Endodermal cell (in vitro differentiated cells): Measurements from ENCODE around the gene ARSJ. TPM values are rescaled to one million over a fixed set of nuclear protein-coding genes. Genes with fewer than 3 reads are reported as not detected.

Experiments
- DNase-seq: peaks from one replicate; pipeline ENCODE4 v3.0.0-alpha.2; 2017
- H3K27ac ChIP-seq: 2 replicates; pipeline ENCODE4 v1.5.1; 2013; ENCODE audit warnings: mild to moderate bottlenecking, low read depth, low read length, moderate library complexity
- H3K27me3 ChIP-seq: 2 replicates; pipeline ENCODE4 v1.6.1; 2013; ENCODE audit warnings: mild to moderate bottlenecking, low read length, moderate library complexity; ENCODE audit not compliant: insufficient read depth, control insufficient read depth, poor library complexity, severe bottlenecking
- H3K36me3 ChIP-seq: 2 replicates; pipeline ENCODE4 v1.7.0; 2013; ENCODE audit warnings: mild to moderate bottlenecking, low read length, moderate library complexity; ENCODE audit not compliant: control insufficient read depth, insufficient read depth
- H3K4me1 ChIP-seq: one replicate; pipeline ENCODE4 v1.7.0; 2013; ENCODE audit warnings: low read length; ENCODE audit not compliant: control insufficient read depth, insufficient read depth
- H3K4me3 ChIP-seq: 2 replicates; pipeline ENCODE4 v1.5.1; 2013; ENCODE audit warnings: mild to moderate bottlenecking, low read length, moderate library complexity
- H3K9ac ChIP-seq: 2 replicates; pipeline ENCODE4 v1.6.1; 2013; ENCODE audit warnings: mild to moderate bottlenecking, low read length, moderate library complexity; ENCODE audit not compliant: poor library complexity, severe bottlenecking; ENCODE audit errors: extremely low read depth
- H3K9me3 ChIP-seq: 2 replicates; pipeline ENCODE4 v1.6.1; 2013; ENCODE audit warnings: mild to moderate bottlenecking, low read length, moderate library complexity; ENCODE audit not compliant: control insufficient read depth
- H3K27ac Mint-ChIP-seq: 2 replicates; pipeline ENCODE4 v1.8.0; 2020; ENCODE audit warnings: mixed read lengths
- H3K27me3 Mint-ChIP-seq: 2 replicates; pipeline ENCODE4 v1.8.0; 2021; ENCODE audit warnings: mild to moderate bottlenecking, mixed read lengths; ENCODE audit not compliant: insufficient read depth
- H3K36me3 Mint-ChIP-seq: 2 replicates; pipeline ENCODE4 v1.8.0; 2020; ENCODE audit warnings: low read depth, mixed read lengths
- H3K4me1 Mint-ChIP-seq: 2 replicates; pipeline ENCODE4 v1.8.0; 2020; ENCODE audit warnings: mixed read lengths
- H3K4me3 Mint-ChIP-seq: 2 replicates; pipeline ENCODE4 v1.8.0; 2020; ENCODE audit warnings: mild to moderate bottlenecking, moderate library complexity, mixed read lengths
- H3K9me3 Mint-ChIP-seq: 2 replicates; pipeline ENCODE4 v1.8.0; 2020; ENCODE audit warnings: mild to moderate bottlenecking, mixed read lengths
- WGBS, 2 experiments: methylation state at CpG; one replicate each; pipeline versions ENCODE4 v1.1.5 to v1.1.7; 2013; ENCODE audit warnings: missing lambda C conversion rate in 2 of 2, mixed read lengths in 1 of 2; ENCODE audit not compliant: insufficient coverage in 1 of 2, insufficient read length in 1 of 2; 5-methylcytosine and 5-hydroxymethylcytosine counted together
- total RNA-seq, 2 donors: library from RNA; stranded (reverse); fragmentation: NEBNext Ultra II Directional in 1 of 2; extraction: Animal tissue kit (Norgen Biotek cat#: 25700) in 1 of 2; gene quantifications; 2 replicates in 1 of 2; 3 replicates in 1 of 2; pipeline ENCODE4 v1.2.1, GENCODE V29; 2021
- TF ChIP-seq, protein P1 (sequence below): fragments of 200-600 bp; sonication (generic); conservative IDR thresholded peaks from 2 replicates; pipeline ENCODE4 v1.5.0; 2021; ENCODE audit warnings: antibody characterized with exemption, mild to moderate bottlenecking

ARSJ gene
- total RNA-seq, 2 donors from 2014 or later, result 0.35 to 0.77 TPM

DNA sequence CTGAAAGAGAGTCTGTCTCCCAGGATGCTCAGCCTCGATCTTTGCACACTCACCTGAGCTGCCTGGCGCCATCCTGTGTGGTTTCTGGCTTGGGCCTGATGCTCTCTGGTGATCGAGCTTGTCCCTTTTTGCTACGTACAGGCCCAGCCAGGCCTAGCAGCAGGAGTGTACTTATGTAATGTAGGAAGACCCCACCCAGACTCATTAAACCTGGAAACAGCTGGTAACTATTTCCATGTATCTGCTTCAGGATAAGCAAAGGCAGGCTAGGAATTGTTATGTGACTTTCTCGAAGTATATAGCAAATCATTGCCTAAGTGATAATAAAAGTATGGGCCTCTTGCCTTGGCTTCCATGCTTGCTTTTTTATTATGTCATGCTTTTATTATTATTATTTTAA is 18.6 kb upstream of the ARSJ start:
- DNase-seq, result no peak
- WGBS, 2 experiments, result 94% methylated on average over 5 of the region's 5 CpGs; no CpG with 5 or more reads in 1 of the 2 experiments
- Mint-ChIP-seq H3K36me3 (no peaks in the 10 kb centered on the region), H3K9me3 (no peaks in the 10 kb centered on the region), H3K4me1 (no peaks in the 10 kb centered on the region), H3K4me3 (no peak overlapping the region), H3K27me3 (peaks cover 2% of the 10 kb centered on the region), H3K27ac (no peak overlapping the region)
- Histone ChIP-seq H3K9me3 (no peaks in the 10 kb centered on the region), H3K9ac (no peak overlapping the region), H3K4me3 (no peak overlapping the region), H3K27me3 (no peaks in the 10 kb centered on the region), H3K27ac (no peak overlapping the region), H3K36me3 (no peaks in the 10 kb centered on the region), H3K4me1 (no peaks in the 10 kb centered on the region)
- TF ChIP-seq, protein P1, sequence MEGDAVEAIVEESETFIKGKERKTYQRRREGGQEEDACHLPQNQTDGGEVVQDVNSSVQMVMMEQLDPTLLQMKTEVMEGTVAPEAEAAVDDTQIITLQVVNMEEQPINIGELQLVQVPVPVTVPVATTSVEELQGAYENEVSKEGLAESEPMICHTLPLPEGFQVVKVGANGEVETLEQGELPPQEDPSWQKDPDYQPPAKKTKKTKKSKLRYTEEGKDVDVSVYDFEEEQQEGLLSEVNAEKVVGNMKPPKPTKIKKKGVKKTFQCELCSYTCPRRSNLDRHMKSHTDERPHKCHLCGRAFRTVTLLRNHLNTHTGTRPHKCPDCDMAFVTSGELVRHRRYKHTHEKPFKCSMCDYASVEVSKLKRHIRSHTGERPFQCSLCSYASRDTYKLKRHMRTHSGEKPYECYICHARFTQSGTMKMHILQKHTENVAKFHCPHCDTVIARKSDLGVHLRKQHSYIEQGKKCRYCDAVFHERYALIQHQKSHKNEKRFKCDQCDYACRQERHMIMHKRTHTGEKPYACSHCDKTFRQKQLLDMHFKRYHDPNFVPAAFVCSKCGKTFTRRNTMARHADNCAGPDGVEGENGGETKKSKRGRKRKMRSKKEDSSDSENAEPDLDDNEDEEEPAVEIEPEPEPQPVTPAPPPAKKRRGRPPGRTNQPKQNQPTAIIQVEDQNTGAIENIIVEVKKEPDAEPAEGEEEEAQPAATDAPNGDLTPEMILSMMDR, result no peak

DNA sequence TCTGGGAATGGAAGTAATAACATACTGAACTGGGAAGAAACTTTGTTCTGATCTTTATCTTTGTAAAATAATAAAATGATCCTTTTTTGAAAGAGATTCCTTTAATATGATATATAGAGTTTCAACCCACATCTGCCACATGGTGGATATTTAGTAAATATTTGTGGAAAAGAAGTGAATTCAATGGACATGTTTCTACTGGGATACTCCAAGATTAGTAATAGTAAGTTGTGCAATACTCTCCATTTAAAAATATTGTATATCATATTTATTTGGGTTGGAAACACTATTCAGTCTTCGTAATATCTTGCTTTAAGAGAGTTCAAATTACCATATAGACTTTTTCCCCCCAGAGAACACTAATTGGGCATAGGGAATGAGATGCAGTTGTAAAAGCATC is 17.8 kb upstream of the ARSJ start:
- TF ChIP-seq, protein P1, result no peak
- Histone ChIP-seq H3K4me1 (no peaks in the 10 kb centered on the region), H3K9ac (no peak overlapping the region), H3K27ac (no peak overlapping the region), H3K36me3 (no peaks in the 10 kb centered on the region), H3K27me3 (no peaks in the 10 kb centered on the region), H3K4me3 (no peak overlapping the region), H3K9me3 (no peaks in the 10 kb centered on the region)
- DNase-seq, result no peak
- no peaks in the 10 kb centered on the region for H3K9me3 Mint-ChIP-seq
- peaks cover 2% of the 10 kb centered on the region for H3K27me3 Mint-ChIP-seq
- H3K4me1 Mint-ChIP-seq, result no peaks in the 10 kb centered on the region
- no peaks in the 10 kb centered on the region for H3K36me3 Mint-ChIP-seq
- no peak overlapping the region for H3K27ac Mint-ChIP-seq
- no peak overlapping the region for H3K4me3 Mint-ChIP-seq
- WGBS, 2 experiments, result 100% methylated on average over 1 of the region's 1 CpG; no CpG with 5 or more reads in 1 of the 2 experiments

DNA sequence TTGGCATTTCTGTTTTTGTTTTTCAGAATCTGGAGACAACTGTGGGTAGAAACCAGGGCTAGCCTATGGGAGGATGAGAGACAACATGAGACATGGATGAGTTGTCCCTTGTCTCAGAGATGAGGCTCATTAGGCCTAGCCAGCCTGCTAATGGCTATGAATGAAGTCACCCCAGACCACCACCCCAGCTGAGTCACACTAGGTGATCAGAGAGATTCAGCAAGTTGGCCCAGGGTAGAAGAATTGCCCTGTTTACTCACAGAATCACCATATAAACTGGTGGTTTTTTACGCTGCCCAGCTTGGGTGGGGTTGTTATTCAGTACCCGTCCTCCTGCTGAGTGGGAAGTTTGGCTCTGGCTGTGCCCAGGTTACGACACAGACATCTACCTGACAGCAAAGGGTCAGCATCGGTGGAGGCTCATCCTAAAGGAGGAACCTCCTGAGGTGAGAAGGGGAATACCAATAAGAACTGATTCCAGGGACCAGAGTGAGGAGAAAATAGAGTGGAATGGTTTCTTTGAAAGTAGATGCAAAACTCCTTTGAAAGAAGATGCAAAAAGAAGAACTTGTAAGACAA is 17.2 kb upstream of the ARSJ start:
- Histone ChIP-seq H3K9ac (no peak overlapping the region), H3K4me1 (no peaks in the 10 kb centered on the region), H3K4me3 (no peak overlapping the region), H3K9me3 (no peaks in the 10 kb centered on the region), H3K27ac (no peak overlapping the region), H3K27me3 (no peaks in the 10 kb centered on the region), H3K36me3 (no peaks in the 10 kb centered on the region)
- Mint-ChIP-seq H3K27me3 (peaks cover 2% of the 10 kb centered on the region), H3K36me3 (no peaks in the 10 kb centered on the region), H3K4me3 (no peak overlapping the region), H3K9me3 (no peaks in the 10 kb centered on the region), H3K4me1 (no peaks in the 10 kb centered on the region), H3K27ac (no peak overlapping the region)
- TF ChIP-seq, protein P1, result no peak
- WGBS, 2 experiments, result 48 to 69% methylated on average over 3 to 4 of the region's 4 CpGs
- DNase-seq, result peak; percentile 71
